HG02759 (cell line): ENCODE measurements around the gene CADPS2.

Experiments
- ATAC-seq: cut with Tn5 transposase; IDR thresholded peaks from one replicate; pipeline ENCODE4 v1.9.1; 2021; ENCODE audit warnings: mild to moderate bottlenecking, moderate library complexity; ENCODE audit not compliant: unreplicated experiment

The CADPS2 gene

DNA sequence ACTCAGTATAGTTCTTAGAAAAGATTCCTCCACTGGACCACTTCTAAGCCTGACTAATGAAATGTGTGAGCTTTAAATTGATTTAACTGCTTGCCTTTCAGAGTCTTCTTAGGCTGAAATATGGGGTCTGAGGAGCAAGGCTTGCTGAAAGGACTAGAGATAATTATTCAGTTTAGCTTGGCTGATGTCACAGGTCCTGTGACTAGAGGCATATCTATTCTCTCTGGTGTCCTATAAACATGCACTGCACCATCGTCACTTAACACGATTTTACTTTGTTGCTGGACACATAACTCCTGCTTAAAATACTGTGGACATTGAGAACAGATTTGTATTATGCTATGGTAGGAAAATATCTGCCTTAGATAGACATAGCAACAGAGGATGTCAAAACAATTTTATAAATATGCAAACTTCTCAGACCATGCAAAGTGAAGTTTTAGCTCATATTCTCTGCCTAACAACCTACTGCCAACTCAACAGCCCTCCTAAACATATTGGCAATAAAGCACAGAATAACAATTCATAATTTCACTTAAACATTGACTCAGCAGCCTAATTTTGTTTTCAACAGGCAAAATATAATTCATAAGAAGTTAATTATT, 267.6 kb downstream of the CADPS2 start:
- ATAC-seq, result no peak

GRCh38 chr7:122616951-122617350, 269.3 kb downstream of the CADPS2 start:
- no peak for ATAC-seq

DNA sequence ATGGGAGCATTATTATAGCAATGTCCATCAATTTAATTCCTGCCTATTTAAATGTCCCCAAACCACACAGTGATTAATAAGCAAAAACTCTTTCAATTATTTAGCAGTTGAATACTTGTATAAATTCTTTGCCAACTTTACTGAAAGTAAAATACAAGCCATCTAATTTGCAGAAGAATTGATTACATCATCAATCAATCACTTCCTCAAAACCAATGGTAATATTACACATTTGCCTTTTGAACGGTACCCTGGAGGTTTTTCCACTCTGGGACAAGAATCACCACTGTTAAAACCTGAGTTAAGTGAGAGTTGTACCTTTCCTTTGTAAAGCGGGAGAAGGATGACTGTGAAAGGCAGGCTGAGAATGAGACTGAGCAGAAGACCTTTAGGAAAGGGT, 280.3 kb downstream of the CADPS2 start:
- ATAC-seq, result no peak

DNA sequence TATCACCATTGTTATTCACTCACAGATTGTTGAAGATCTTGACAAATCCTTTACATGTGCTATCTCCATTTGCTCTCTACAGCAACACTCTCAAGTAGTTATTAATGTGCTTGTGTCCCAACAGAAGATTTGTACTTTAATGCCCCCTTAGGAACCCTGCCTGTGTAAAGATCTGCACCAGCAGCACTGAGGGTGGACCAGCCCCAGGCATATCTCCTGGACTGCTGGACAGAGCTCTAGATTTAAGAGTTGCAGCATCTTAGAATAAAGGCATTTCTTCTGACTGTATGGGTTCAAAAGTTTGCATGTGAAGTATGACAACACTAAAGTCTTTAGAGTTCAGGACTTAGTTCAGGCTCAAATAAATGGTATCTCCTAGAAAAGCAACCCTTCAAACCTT, 282.0 kb downstream of the CADPS2 start:
- ATAC-seq, result no peak

GRCh38 chr7:122602800-122603199, 283.5 kb downstream of the CADPS2 start:
- no peak for ATAC-seq

DNA sequence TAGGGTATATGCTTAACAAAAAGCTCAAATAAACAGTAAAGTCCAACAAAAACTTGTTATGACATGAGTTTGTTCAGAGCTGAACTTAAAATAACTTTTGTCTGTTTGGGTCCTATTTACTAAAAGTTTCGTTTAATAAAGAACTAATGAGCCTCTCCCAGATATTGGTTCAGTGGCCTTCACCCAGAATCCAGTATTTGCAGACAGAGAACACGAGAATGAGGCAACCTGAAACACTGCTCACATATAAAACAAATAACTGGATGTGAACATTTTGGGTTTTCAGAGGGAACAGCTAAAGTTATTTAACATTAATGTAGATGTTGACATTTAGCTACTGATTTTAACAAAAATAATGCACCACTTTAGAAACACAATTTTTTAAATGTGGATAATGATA, 285.6 kb downstream of the CADPS2 start:
- ATAC-seq, result no peak

- ATAC-seq, result no peak
Measured at GRCh38 chr7:122600042-122600441, 286.2 kb downstream of the CADPS2 start.

GRCh38 chr7:122597277-122597676, 289.0 kb downstream of the CADPS2 start:
- no peak for ATAC-seq

GRCh38 chr7:122595885-122596284, 290.4 kb downstream of the CADPS2 start:
- no peak for ATAC-seq

- ATAC-seq, result no peak
Measured at GRCh38 chr7:122588621-122589020, 297.6 kb downstream of the CADPS2 start.

- no peak for ATAC-seq
Measured at GRCh38 chr7:122584676-122585251, 301.5 kb downstream of the CADPS2 start.

- ATAC-seq, result no peak
Measured at GRCh38 chr7:122578350-122578749, 307.9 kb downstream of the CADPS2 start.

DNA sequence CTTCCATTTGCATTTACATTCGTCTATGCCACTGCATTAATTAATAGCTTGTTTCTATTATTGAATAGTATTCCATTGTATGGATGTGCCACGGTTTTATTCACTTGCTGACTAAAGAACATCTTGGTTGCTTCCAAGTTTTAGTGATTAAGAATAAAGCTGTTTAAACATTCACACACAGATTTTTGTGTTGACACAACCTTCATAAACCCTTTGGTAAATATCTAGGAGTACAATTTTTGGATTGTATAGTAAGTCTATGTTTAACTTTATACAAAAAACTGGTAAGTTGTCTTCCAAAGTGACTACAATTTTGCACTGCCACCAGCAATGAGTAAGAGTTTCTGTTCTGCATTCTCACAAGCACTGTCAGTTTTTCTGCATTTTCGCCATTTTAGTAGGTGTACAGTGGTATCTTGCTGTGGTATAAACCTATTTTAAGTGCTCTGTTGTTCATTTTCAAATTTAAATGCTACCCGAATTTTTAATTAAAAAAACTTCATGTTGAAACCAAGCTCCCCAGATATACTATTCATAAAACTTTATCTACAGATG, 308.7 kb downstream of the CADPS2 start:
- no peak for ATAC-seq

DNA sequence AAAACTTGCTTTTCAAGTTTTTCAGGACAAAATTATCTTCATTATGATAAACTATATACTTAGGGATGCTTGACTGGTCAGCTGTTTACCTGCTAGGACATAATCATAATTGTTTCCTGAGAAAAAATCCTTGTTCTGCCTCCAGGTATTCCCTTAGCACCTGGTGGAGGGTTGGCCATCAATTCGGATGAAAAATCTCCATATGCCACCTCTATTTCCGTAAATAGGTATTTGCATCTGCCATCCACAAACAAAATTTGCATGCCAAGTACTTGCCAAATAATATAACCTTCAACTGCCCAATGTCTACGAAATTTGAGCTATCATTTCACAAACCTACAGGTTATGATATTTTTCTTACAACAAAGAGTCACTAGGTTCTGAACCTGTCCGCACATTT, 313.6 kb downstream of the CADPS2 start:
- no peak for ATAC-seq

DNA sequence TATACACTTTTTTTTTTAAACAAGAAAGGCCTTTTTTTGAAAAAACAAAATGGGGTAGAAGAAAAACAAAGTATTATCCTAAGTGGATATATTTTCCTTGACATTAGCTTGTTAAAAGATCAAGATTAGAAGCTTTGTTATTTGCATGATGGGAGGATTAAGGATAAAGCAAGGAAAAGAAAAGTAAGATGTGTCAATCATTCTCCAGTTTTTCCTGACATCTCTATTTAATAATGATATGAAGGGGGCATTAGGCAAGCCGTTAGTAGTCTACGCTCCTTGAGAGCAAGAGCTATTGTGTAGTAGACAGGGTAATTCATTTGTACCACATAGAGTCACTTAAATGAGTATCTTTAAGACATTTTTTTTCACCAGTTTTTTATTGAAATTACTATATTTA, 324.9 kb downstream of the CADPS2 start:
- ATAC-seq, result no peak

DNA sequence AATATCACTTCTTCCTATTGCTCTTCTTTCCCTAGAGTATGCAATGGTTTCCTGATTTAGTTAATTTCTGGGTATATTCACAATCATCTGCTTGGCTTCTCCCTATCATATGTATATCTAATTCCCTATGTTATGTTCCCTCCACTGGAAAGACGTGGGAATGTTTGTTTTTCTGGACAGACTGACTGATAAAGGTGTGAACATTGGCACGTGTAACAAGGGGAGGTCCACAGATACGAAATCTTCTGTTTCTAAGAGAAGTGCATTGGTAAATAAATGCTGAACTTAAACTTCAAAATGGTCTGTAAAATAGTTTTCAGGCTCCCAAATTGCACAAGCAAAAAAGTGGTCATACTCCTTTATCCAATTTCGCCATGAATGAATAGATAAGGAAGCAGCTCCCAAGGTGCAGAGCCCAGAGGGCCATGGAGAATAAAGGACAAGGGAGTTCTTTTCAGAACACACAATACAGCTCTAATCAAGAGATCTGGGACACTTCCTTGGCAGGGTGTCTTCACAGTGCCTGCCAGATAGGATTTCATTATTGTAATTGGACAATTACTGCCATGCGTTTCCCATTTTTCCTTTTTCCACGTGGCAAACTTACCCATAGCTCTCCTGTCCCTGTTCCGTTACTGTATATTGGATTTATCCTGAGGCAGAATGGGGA, 329.3 kb downstream of the CADPS2 start:
- ATAC-seq, result no peak

- ATAC-seq, result no peak
Measured at GRCh38 chr7:122556219-122556618, 330.0 kb downstream of the CADPS2 start.

- no peak for ATAC-seq
Measured at GRCh38 chr7:122553761-122554160, 332.5 kb downstream of the CADPS2 start.

- no peak for ATAC-seq
Measured at GRCh38 chr7:122552769-122553168, 333.5 kb downstream of the CADPS2 start.

GRCh38 chr7:122550545-122550944, 335.7 kb downstream of the CADPS2 start:
- ATAC-seq, result no peak

DNA sequence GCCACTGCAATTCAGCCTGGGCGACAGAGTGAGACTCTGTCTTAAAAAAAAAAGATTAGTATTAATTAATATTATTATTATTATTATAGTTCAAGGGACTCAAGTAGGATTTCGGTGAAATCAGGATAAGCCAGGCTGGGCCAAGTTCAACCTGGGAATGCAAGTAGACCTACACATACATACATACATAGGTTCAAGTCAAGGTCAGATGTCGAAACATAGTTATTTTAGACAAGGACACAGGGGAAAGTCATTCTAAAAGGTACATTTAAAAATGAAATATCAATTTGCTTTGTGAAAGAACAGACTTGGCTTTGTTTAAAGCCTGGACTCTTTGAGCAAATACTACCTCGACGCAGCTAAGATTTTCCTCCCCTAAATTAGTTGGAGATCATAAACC, 336.7 kb downstream of the CADPS2 start:
- no peak for ATAC-seq

GRCh38 chr7:122546496-122546895, 339.8 kb downstream of the CADPS2 start:
- ATAC-seq, result no peak
